Measurements from ENCODE around the gene VAMP8. TPM values are rescaled to one million over a fixed set of nuclear protein-coding genes. Genes with fewer than 3 reads are reported as not detected.

The VAMP8 gene
- total RNA-seq, 2 experiments from 2014 or later: 112 to 114 TPM

GRCh38 chr2:85582492-85582891, 5.1 kb downstream of the VAMP8 start:
- Mint-ChIP-seq H3K27ac (peak overlapping the region; percentile 2), H3K27me3 (no peaks in the 10 kb centered on the region), H3K4me3 (no peak overlapping the region), H3K9me3 (no peaks in the 10 kb centered on the region), H3K36me3 (peaks cover 17% of the 10 kb centered on the region), H3K4me1 (ENCODE audit: low read depth) (peaks cover 50% of the 10 kb centered on the region)
- ChIA-PET CTCF (no interaction called here), POLR2A (interaction anchor here (1.0 kb wide), 1 partner anchor 11 kb away, joined by 3 read pairs; no protein-coding TSS in a partner anchor)
- intact Hi-C loops (cut with micrococcal nuclease): no loop called here
- no peak for DNase-seq

GRCh38 chr2:85583667-85584353, 6.4 kb downstream of the VAMP8 start:
- Mint-ChIP-seq H3K4me1 (ENCODE audit: low read depth) (peaks cover 48% of the 10 kb centered on the region), H3K36me3 (peaks cover 17% of the 10 kb centered on the region), H3K9me3 (no peaks in the 10 kb centered on the region), H3K27me3 (no peaks in the 10 kb centered on the region), H3K27ac (peak overlapping the region; percentile 83), H3K4me3 (peak overlapping the region; percentile 82)
- intact Hi-C loops (cut with micrococcal nuclease): loop anchor here (2.0 kb wide), 2 partner anchors 17 to 29 kb away; partner anchors contain the start of gene C2orf68
- POLR2A ChIA-PET: interaction anchor here (0.9 to 3.4 kb wide), 4 partner anchors 12 to 229 kb away, joined by 3 to 19 read pairs (median 4); partner anchors contain the start of genes C2orf68, ELMOD3, MAT2A and RETSAT
- peak; percentile 64 for DNase-seq
- CTCF ChIA-PET: interaction anchor here (1.0 to 2.6 kb wide), 3 partner anchors 12 to 37 kb away, joined by 3 to 10 read pairs (median 3); partner anchors contain the start of genes GGCX and RNF181

GRCh38 chr2:85584354-85584856, 7.0 kb downstream of the VAMP8 start, which contains the start of gene VAMP5:
Gene VAMP5 (plus strand): TSS chr2:85584431. CDS start chr2:85584491, 60 bp downstream.
- ChIA-PET CTCF (interaction anchor here (0.6 to 2.6 kb wide), 4 partner anchors 11 to 59 kb away, joined by 3 to 10 read pairs (median 3); partner anchors contain the start of genes GGCX and RNF181), POLR2A (interaction anchor here (1.5 to 3.4 kb wide), 2 partner anchors 11 to 46 kb away, joined by 4 to 19 read pairs; partner anchors contain the start of genes MAT2A and RNF181)
- Mint-ChIP-seq H3K4me3 (peak within 1 kb of the TSS; percentile 82), H3K9me3 (no peaks in the 10 kb centered on the region), H3K27ac (peak within 1 kb of the TSS; percentile 91), H3K27me3 (no peaks in the 10 kb centered on the region), H3K36me3 (peaks cover 15% of the 10 kb centered on the region), H3K4me1 (ENCODE audit: low read depth) (peaks cover 42% of the 10 kb centered on the region)
- intact Hi-C loops (cut with micrococcal nuclease): loop anchor here (2.0 kb wide), 2 partner anchors 16 to 28 kb away; partner anchors contain the start of gene C2orf68
- peak; percentile 25 for DNase-seq

- peaks cover 36% of the 10 kb centered on the region for H3K4me1 Mint-ChIP-seq (ENCODE audit: low read depth)
- peak overlapping the region; percentile 91 for H3K27ac Mint-ChIP-seq
- peak overlapping the region; percentile 82 for H3K4me3 Mint-ChIP-seq
These were observed 7.7 kb downstream of the VAMP8 start for GRCh38 chr2:85584857-85585780.

GRCh38 chr2:85585781-85586105, 8.4 kb downstream of the VAMP8 start:
- peak overlapping the region; percentile 82 for H3K4me3 Mint-ChIP-seq
- no peak for DNase-seq
- H3K27ac Mint-ChIP-seq: peak overlapping the region; percentile 91
- H3K4me1 Mint-ChIP-seq (ENCODE audit: low read depth): peaks cover 33% of the 10 kb centered on the region
- ChIA-PET POLR2A (interaction anchor here (1.5 to 3.4 kb wide), 2 partner anchors 10 to 47 kb away, joined by 4 to 19 read pairs; partner anchors contain the start of genes MAT2A and RNF181), CTCF (interaction anchor here (2.6 kb wide), 1 partner anchor 10 kb away, joined by 10 read pairs; the partner anchor contains the start of gene RNF181)
- no peaks in the 10 kb centered on the region for H3K9me3 Mint-ChIP-seq
- H3K36me3 Mint-ChIP-seq: peaks cover 10% of the 10 kb centered on the region
- intact Hi-C loops (cut with micrococcal nuclease): loop anchor here (1.0 to 2.0 kb wide), 4 partner anchors 10 to 27 kb away; partner anchors contain the start of genes C2orf68, GGCX and RNF181
- H3K27me3 Mint-ChIP-seq: no peaks in the 10 kb centered on the region

More at GRCh38 chr2:85584857-85585780, 7.7 kb downstream of the VAMP8 start:
- Mint-ChIP-seq H3K36me3 (peaks cover 13% of the 10 kb centered on the region), H3K9me3 (no peaks in the 10 kb centered on the region), H3K27me3 (no peaks in the 10 kb centered on the region)
- CTCF ChIA-PET: interaction anchor here (0.6 to 2.6 kb wide), 2 partner anchors 10 to 59 kb away, joined by 3 to 10 read pairs; partner anchors contain the start of gene RNF181
- intact Hi-C loops (cut with micrococcal nuclease): loop anchor here (1.0 to 2.0 kb wide), 4 partner anchors 10 to 28 kb away; partner anchors contain the start of genes C2orf68, GGCX and RNF181
- peak; percentile 54 for DNase-seq
- POLR2A ChIA-PET: interaction anchor here (1.5 to 3.4 kb wide), 2 partner anchors 10 to 46 kb away, joined by 4 to 19 read pairs; partner anchors contain the start of genes MAT2A and RNF181

GRCh38 chr2:85588236-85588635, 10.8 kb downstream of the VAMP8 start:
- Mint-ChIP-seq H3K9me3 (no peaks in the 10 kb centered on the region), H3K36me3 (peaks cover 2% of the 10 kb centered on the region), H3K4me3 (no peak overlapping the region), H3K27me3 (no peaks in the 10 kb centered on the region), H3K4me1 (ENCODE audit: low read depth) (peaks cover 24% of the 10 kb centered on the region), H3K27ac (no peak overlapping the region)
- ChIA-PET CTCF (interaction anchor here (1.2 kb wide), 1 partner anchor 49 kb away, joined by 4 read pairs; no protein-coding TSS in a partner anchor), POLR2A (no interaction called here)
- no peak for DNase-seq
- intact Hi-C loops (cut with micrococcal nuclease): no loop called here

GRCh38 chr2:85588645-85589044, 11.3 kb downstream of the VAMP8 start:
- H3K4me3 Mint-ChIP-seq: no peak overlapping the region
- CTCF ChIA-PET: interaction anchor here (1.2 kb wide), 1 partner anchor 48 kb away, joined by 3 read pairs; no protein-coding TSS in a partner anchor
- H3K36me3 Mint-ChIP-seq: no peaks in the 10 kb centered on the region
- peaks cover 20% of the 10 kb centered on the region for H3K4me1 Mint-ChIP-seq (ENCODE audit: low read depth)
- H3K27ac Mint-ChIP-seq: no peak overlapping the region
- no peaks in the 10 kb centered on the region for H3K27me3 Mint-ChIP-seq
- POLR2A ChIA-PET: no interaction called here
- intact Hi-C loops (cut with micrococcal nuclease): no loop called here
- no peaks in the 10 kb centered on the region for H3K9me3 Mint-ChIP-seq
- DNase-seq: no peak

GRCh38 chr2:85589181-85589580, 11.8 kb downstream of the VAMP8 start:
- intact Hi-C loops (cut with micrococcal nuclease): no loop called here
- CTCF ChIA-PET: interaction anchor here (1.2 kb wide), 1 partner anchor 48 kb away, joined by 3 read pairs; no protein-coding TSS in a partner anchor

GRCh38 chr2:85589982-85590791, 12.8 kb downstream of the VAMP8 start:
- Mint-ChIP-seq H3K9me3 (no peaks in the 10 kb centered on the region), H3K4me1 (ENCODE audit: low read depth) (peaks cover 23% of the 10 kb centered on the region), H3K27ac (no peak overlapping the region), H3K27me3 (no peaks in the 10 kb centered on the region), H3K36me3 (no peaks in the 10 kb centered on the region), H3K4me3 (no peak overlapping the region)
- intact Hi-C loops (cut with micrococcal nuclease): no loop called here
- ChIA-PET CTCF (no interaction called here), POLR2A (interaction anchor here (1.0 kb wide), 1 partner anchor 15 kb away, joined by 4 read pairs; no protein-coding TSS in a partner anchor)
- DNase-seq: no peak

More at GRCh38 chr2:85589181-85589580, 11.8 kb downstream of the VAMP8 start:
- Mint-ChIP-seq H3K4me1 (ENCODE audit: low read depth) (peaks cover 21% of the 10 kb centered on the region), H3K36me3 (no peaks in the 10 kb centered on the region), H3K9me3 (no peaks in the 10 kb centered on the region), H3K4me3 (no peak overlapping the region), H3K27me3 (no peaks in the 10 kb centered on the region), H3K27ac (no peak overlapping the region)
- no peak for DNase-seq
- POLR2A ChIA-PET: no interaction called here

GRCh38 chr2:85590950-85591349, 13.6 kb downstream of the VAMP8 start:
- Mint-ChIP-seq H3K4me3 (no peak overlapping the region), H3K27me3 (no peaks in the 10 kb centered on the region), H3K27ac (no peak overlapping the region)

More at GRCh38 chr2:85590950-85591349, 13.6 kb downstream of the VAMP8 start:
- ChIA-PET POLR2A (interaction anchor here (0.9 to 1.0 kb wide), 2 partner anchors 13 to 14 kb away, joined by 3 to 4 read pairs; no protein-coding TSS in a partner anchor), CTCF (no interaction called here)
- peaks cover 4% of the 10 kb centered on the region for H3K36me3 Mint-ChIP-seq
- intact Hi-C loops (cut with micrococcal nuclease): no loop called here
- no peak for DNase-seq
- peaks cover 16% of the 10 kb centered on the region for H3K4me1 Mint-ChIP-seq (ENCODE audit: low read depth)
- no peaks in the 10 kb centered on the region for H3K9me3 Mint-ChIP-seq

All from activated CD4-positive, alpha-beta memory T cell treated with anti-CD3 and anti-CD28 coated beads for 36 hours (primary cell).